Esophagus muscularis mucosa (tissue), 4 donors: ENCODE data around the gene UBE2O.

Source experiments
- EP300 ChIP-seq: sonication (generic); formaldehyde crosslinking; IDR thresholded peaks from one replicate; pipeline ENCODE4 v1.6.1; 2017; ENCODE audit warnings: antibody characterized with exemption
- POLR2A ChIP-seq: fragments of 450-650 bp; IDR thresholded peaks from one replicate; pipeline ENCODE4 v1.6.1; 2017; ENCODE audit warnings: antibody characterized with exemption, moderate library complexity, mild to moderate bottlenecking, low read depth
- POLR2AphosphoS5 ChIP-seq, 2 donors: sonication (generic); formaldehyde crosslinking; IDR thresholded peaks; one replicate each; pipeline ENCODE4 v1.6.1; 2017; ENCODE audit warnings: antibody characterized with exemption in 2 of 2
- TF ChIP-seq, protein P1 (sequence below), 3 experiments: fragments of 200-600 bp in 2 of 3; fragments of 450-650 bp in 1 of 3; sonication (generic) in 2 of 3; IDR thresholded peaks; one replicate each; pipeline ENCODE4 v1.5.1; 2017 to 2019; ENCODE audit warnings: antibody characterized with exemption in 3 of 3, mild to moderate bottlenecking in 2 of 3, moderate library complexity in 1 of 3

DNA sequence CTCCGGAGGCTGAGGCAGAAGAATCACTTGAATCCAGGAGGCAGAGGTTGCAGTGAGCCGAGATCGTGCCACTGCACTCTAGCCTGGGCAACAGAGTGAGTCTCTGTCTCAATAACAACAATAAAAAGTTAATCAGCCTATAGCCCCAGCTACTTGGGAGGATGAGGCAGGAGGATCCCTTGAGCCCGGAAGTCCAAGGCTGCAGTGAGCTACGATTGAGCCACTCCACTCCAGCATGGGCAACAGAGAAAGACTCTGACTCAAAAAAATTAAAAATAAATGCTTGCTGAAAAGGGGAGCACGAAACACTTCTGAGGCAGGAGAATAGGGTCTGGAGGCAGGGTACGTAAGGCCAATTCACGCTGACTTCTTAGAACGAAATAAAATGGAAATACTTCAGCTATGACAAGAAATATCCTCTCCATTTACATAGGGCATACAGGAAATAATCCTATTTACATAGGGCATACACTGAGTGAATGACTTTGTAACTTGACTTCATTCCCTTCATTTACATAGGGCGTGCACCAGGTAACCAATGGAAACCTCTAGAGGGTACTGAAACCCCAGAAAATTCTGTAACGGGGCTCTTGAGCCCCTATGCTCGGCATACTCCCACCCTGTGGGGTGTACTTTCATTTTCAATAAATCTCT lies 96.0 kb downstream of the UBE2O start:
- TF ChIP-seq, protein P1, sequence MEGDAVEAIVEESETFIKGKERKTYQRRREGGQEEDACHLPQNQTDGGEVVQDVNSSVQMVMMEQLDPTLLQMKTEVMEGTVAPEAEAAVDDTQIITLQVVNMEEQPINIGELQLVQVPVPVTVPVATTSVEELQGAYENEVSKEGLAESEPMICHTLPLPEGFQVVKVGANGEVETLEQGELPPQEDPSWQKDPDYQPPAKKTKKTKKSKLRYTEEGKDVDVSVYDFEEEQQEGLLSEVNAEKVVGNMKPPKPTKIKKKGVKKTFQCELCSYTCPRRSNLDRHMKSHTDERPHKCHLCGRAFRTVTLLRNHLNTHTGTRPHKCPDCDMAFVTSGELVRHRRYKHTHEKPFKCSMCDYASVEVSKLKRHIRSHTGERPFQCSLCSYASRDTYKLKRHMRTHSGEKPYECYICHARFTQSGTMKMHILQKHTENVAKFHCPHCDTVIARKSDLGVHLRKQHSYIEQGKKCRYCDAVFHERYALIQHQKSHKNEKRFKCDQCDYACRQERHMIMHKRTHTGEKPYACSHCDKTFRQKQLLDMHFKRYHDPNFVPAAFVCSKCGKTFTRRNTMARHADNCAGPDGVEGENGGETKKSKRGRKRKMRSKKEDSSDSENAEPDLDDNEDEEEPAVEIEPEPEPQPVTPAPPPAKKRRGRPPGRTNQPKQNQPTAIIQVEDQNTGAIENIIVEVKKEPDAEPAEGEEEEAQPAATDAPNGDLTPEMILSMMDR (IDR thresholded peaks at IDR 0.05): no peak
- no peak for TF ChIP-seq POLR2AphosphoS5 (IDR thresholded peaks at IDR 0.05)
- TF ChIP-seq POLR2A: no peak
- no peak for TF ChIP-seq EP300
